Hepatocyte (in vitro differentiated cells): ENCODE data around the gene CLEC19A.

Experiments
- CTCF ChIP-seq: fragments of 200-600 bp; sonication (generic); IDR thresholded peaks from 2 replicates; pipeline ENCODE4 v1.5.1; 2016; ENCODE audit warnings: antibody characterized with exemption, mild to moderate bottlenecking; ENCODE audit not compliant: poor library complexity
- EZH2 ChIP-seq: fragments of 200-600 bp; sonication (generic); IDR thresholded peaks from 2 replicates; pipeline ENCODE4 v1.6.1; 2016; ENCODE audit warnings: antibody characterized with exemption, mild to moderate bottlenecking, borderline replicate concordance
- EZH2phosphoT487 ChIP-seq: fragments of 200-600 bp; sonication (generic); IDR thresholded peaks from one replicate; pipeline ENCODE4 v1.6.1; 2018; ENCODE audit warnings: antibody characterized with exemption, mild to moderate bottlenecking, low read depth, moderate library complexity; ENCODE audit not compliant: unreplicated experiment, severe bottlenecking

- TF ChIP-seq CTCF (no peak), EZH2 (no peak), EZH2phosphoT487 (no peak)
These were observed 31.3 kb downstream of the CLEC19A start for GRCh38 chr16:19316846-19317245.
